IMR-90 (cell line): Measurements from ENCODE around the gene BECN2. TPM values are rescaled to one million over a fixed set of nuclear protein-coding genes. Genes with fewer than 3 reads are reported as not detected.

Experiments
- ATAC-seq: fragments of 200-7000 bp; cut with Tn5 transposase; 2 replicates; pipeline ENCODE4 v1.9.1; 2020; ENCODE audit warnings: low read depth, mild to moderate bottlenecking, moderate library complexity
- BruUV-seq: library from RNA; stranded (reverse); fragments of 400-500 nt; replicated peaks from 2 replicates; lab custom pipeline; 2021; lab: Mats Ljungman, UMichigan
- CTCF ChIA-PET: fragments of 300-600 bp; formaldehyde crosslinking; extraction: SDS; loops from one replicate; lab custom pipeline; 2021; ENCODE audit warnings: antibody characterized with exemption; lab: Yijun Ruan, JAX
- POLR2A ChIA-PET: fragments of 300-600 bp; sonication (Branson Sonifier 250); formaldehyde crosslinking; loops from one replicate; lab custom pipeline; 2022; ENCODE audit warnings: antibody characterized with exemption; ENCODE audit not compliant: unreplicated experiment; lab: Charles Lee
- DNase-seq: peaks from one replicate; pipeline ENCODE4 v3.0.0; 2013
- H2AFZ ChIP-seq: replicated peaks from 2 replicates; pipeline ENCODE3; 2013; ENCODE audit warnings: low read length, mild to moderate bottlenecking; ENCODE audit not compliant: poor library complexity
- H2AK5ac ChIP-seq: 2 replicates; pipeline ENCODE4 v1.6.1; 2013; ENCODE audit warnings: low read depth, low read length, inconsistent platforms
- H2AK9ac ChIP-seq: replicated peaks from 2 replicates; pipeline ENCODE3; 2013; ENCODE audit warnings: mild to moderate bottlenecking, low read depth, low read length, moderate library complexity; ENCODE audit not compliant: poor library complexity
- H2BK120ac ChIP-seq: 2 replicates; pipeline ENCODE4 v1.6.1; 2013; ENCODE audit warnings: low read depth, low read length, inconsistent platforms
- H2BK15ac ChIP-seq: 3 replicates; pipeline ENCODE4 v1.6.1; 2013; ENCODE audit warnings: low read depth, low read length, inconsistent platforms
- H2BK20ac ChIP-seq: 2 replicates; pipeline ENCODE4 v1.6.1; 2013; ENCODE audit warnings: low read depth, mild to moderate bottlenecking, inconsistent platforms, low read length, moderate library complexity
- H2BK5ac ChIP-seq: 2 replicates; pipeline ENCODE4 v1.6.1; 2013; ENCODE audit warnings: mild to moderate bottlenecking, low read depth, low read length, inconsistent platforms; ENCODE audit not compliant: poor library complexity, severe bottlenecking
- H3K14ac ChIP-seq: replicated peaks from 2 replicates; pipeline ENCODE4 v1.6.1; 2013; ENCODE audit warnings: low read depth, low read length, inconsistent platforms
- H3K18ac ChIP-seq: 2 replicates; pipeline ENCODE4 v1.6.1; 2013; ENCODE audit warnings: low read depth, low read length, control low read depth
- H3K23ac ChIP-seq: 2 replicates; pipeline ENCODE4 v1.6.1; 2013; ENCODE audit warnings: low read depth, low read length, inconsistent platforms
- H3K27ac ChIP-seq: 2 replicates; pipeline ENCODE4 v1.5.1; 2013; ENCODE audit warnings: mild to moderate bottlenecking, control low read depth, low read length; ENCODE audit not compliant: insufficient read depth
- H3K27me3 ChIP-seq: 2 replicates; pipeline ENCODE4 v1.6.1; 2013; ENCODE audit warnings: low read length; ENCODE audit not compliant: control insufficient read depth, insufficient read depth
- H3K36me3 ChIP-seq: 2 replicates; pipeline ENCODE4 v1.6.1; 2013; ENCODE audit warnings: low read length, mixed read lengths; ENCODE audit not compliant: control insufficient read depth, insufficient read depth
- H3K4ac ChIP-seq: 2 replicates; pipeline ENCODE4 v1.6.1; 2013; ENCODE audit warnings: low read depth, low read length, inconsistent platforms
- H3K4me1 ChIP-seq: 2 replicates; pipeline ENCODE4 v1.6.1; 2013; ENCODE audit warnings: low read length, mixed read lengths; ENCODE audit not compliant: control insufficient read depth, insufficient read depth
- H3K4me2 ChIP-seq: 2 replicates; pipeline ENCODE4 v1.6.1; 2013; ENCODE audit warnings: low read depth, mild to moderate bottlenecking, control low read depth, low read length, moderate library complexity
- H3K4me3 ChIP-seq: 2 replicates; pipeline ENCODE4 v1.5.1; 2013; ENCODE audit warnings: low read depth, mild to moderate bottlenecking, control low read depth, low read length, moderate library complexity; ENCODE audit not compliant: insufficient read depth
- H3K56ac ChIP-seq: 2 replicates; pipeline ENCODE4 v1.6.1; 2013; ENCODE audit warnings: low read length, inconsistent platforms; ENCODE audit not compliant: insufficient read depth; ENCODE audit errors: extremely low read depth
- H3K79me1 ChIP-seq, 2 experiments: 2 replicates each; pipeline ENCODE4 v1.6.1; 2013; ENCODE audit warnings: low read length in 2 of 2, inconsistent platforms in 1 of 2, low read depth in 1 of 2
- H3K9ac ChIP-seq: 2 replicates; pipeline ENCODE4 v1.6.1; 2013; ENCODE audit warnings: low read depth, low read length, control low read depth
- H3K9me1 ChIP-seq: 2 replicates; pipeline ENCODE4 v1.6.1; 2013; ENCODE audit warnings: low read length, inconsistent platforms; ENCODE audit not compliant: insufficient read depth
- H3K9me3 ChIP-seq: 2 replicates; pipeline ENCODE4 v1.6.1; 2013; ENCODE audit warnings: low read length; ENCODE audit not compliant: control insufficient read depth, insufficient read depth
- H4K20me1 ChIP-seq: 2 replicates; pipeline ENCODE4 v1.6.1; 2013; ENCODE audit warnings: low read length, inconsistent platforms; ENCODE audit not compliant: insufficient read depth
- H4K5ac ChIP-seq: 2 replicates; pipeline ENCODE4 v1.6.1; 2013; ENCODE audit warnings: mild to moderate bottlenecking, low read depth, low read length, control low read depth
- H4K8ac ChIP-seq, 2 experiments: 2 replicates each; pipeline ENCODE4 v1.6.1; 2013; ENCODE audit warnings: low read depth in 2 of 2, low read length in 2 of 2, control low read depth in 1 of 2, inconsistent platforms in 1 of 2
- H4K91ac ChIP-seq: 2 replicates; pipeline ENCODE4 v1.6.1; 2013; ENCODE audit warnings: low read depth, low read length, inconsistent platforms; ENCODE audit not compliant: insufficient read depth
- ELK1 ChIP-seq: fragments of 150-350 bp; IDR thresholded peaks from 2 replicates; pipeline ENCODE4 v1.6.1; 2016; ENCODE audit warnings: low read depth, mild to moderate bottlenecking, low read length, moderate library complexity, borderline replicate concordance
- MAFK ChIP-seq: IDR thresholded peaks from 2 replicates; pipeline ENCODE4 v1.6.1; 2012; ENCODE audit warnings: low read depth, low read length, improper control_type of control experiment
- MAZ ChIP-seq: IDR thresholded peaks from 2 replicates; pipeline ENCODE4 v1.6.1; 2012; ENCODE audit warnings: low read depth, mild to moderate bottlenecking, low read length, improper control_type of control experiment, moderate library complexity, borderline replicate concordance
- RAD21 ChIP-seq: IDR thresholded peaks from 2 replicates; pipeline ENCODE4 v1.6.1; 2012; ENCODE audit warnings: low read length, improper control_type of control experiment
- RCOR1 ChIP-seq: IDR thresholded peaks from 2 replicates; pipeline ENCODE4 v1.6.1; 2012; ENCODE audit warnings: mild to moderate bottlenecking, low read length, improper control_type of control experiment; ENCODE audit not compliant: insufficient replicate concordance
- WGBS, 2 experiments: methylation state at CpG; one replicate each; pipeline versions ENCODE4 v1.1.5 to v1.1.7; 2013; ENCODE audit warnings: missing lambda C conversion rate in 2 of 2; ENCODE audit not compliant: insufficient read length in 1 of 2; ENCODE audit errors: extremely low coverage in 2 of 2; 5-methylcytosine and 5-hydroxymethylcytosine counted together
- dilution Hi-C: fragments of 300-500 bp; cut with HindIII; formaldehyde crosslinking; loops from one replicate; pipeline ENCODE4 v1.14.3; 2018; ENCODE audit warnings: low sequenced_read_pairs; ENCODE audit not compliant: unreplicated experiment
- in situ Hi-C: fragments of 300-500 bp; cut with MboI; formaldehyde crosslinking; loops from 3 replicates; pipeline ENCODE4 v1.14.3; 2019; ENCODE audit warnings: low sequenced_read_pairs, inconsistent platforms, mixed read lengths
- intact Hi-C: fragments of 100-400 bp; cut with micrococcal nuclease; formaldehyde crosslinking; loops from 2 replicates; pipeline ENCODE4 v1.10.0; 2022
- polyA plus RNA-seq, 3 experiments: library from polyadenylated mRNA; depleted of rRNA; stranded (reverse); fragments of >200 nt; gene quantifications; 2 replicates each; pipeline ENCODE4 v1.2.3, GENCODE V29; 2012; ENCODE audit warnings: low replicate concordance in 1 of 3
- total RNA-seq: library from RNA; depleted of rRNA; stranded (reverse); fragments of >200 nt; gene quantifications from 2 replicates; pipeline ENCODE4 v1.2.3, GENCODE V29; 2012

The BECN2 gene
- total and polyA plus RNA-seq, 2 of the 4 experiments (the other 2 are of a cell fraction), result not detected

GRCh38 chr1:241979071-241979470 is 21.5 kb downstream of the BECN2 start:
- CTCF ChIA-PET, result no interaction called here
- BruUV-seq, result no TSS peak

More at GRCh38 chr1:241979071-241979470, 21.5 kb downstream of the BECN2 start:
- no peak overlapping the region for H4K8ac ChIP-seq
- no peak overlapping the region for H4K91ac ChIP-seq
- no peak overlapping the region for H4K5ac ChIP-seq
- no peak overlapping the region for H2BK20ac ChIP-seq
- ATAC-seq (no peak), DNase-seq (no peak)
- H3K9me1 ChIP-seq, result no peaks in the 10 kb centered on the region
- H2BK120ac ChIP-seq, result no peak overlapping the region
- no peak overlapping the region for H3K14ac ChIP-seq
- H2AFZ ChIP-seq, result no peak overlapping the region
- H3K27ac ChIP-seq, result no peak overlapping the region
- H3K4me2 ChIP-seq, result no peak overlapping the region
- no peak overlapping the region for H2BK5ac ChIP-seq
- H3K23ac ChIP-seq, result no peak overlapping the region
- TF ChIP-seq ELK1 (no peak), RCOR1 (no peak), MAZ (no peak), MAFK (no peak), RAD21 (no peak)
- no peaks in the 10 kb centered on the region for H3K4me1 ChIP-seq
- H3K9ac ChIP-seq, result no peak overlapping the region
- in situ Hi-C loops, result loop anchor here (25.0 kb wide), 1 partner anchor 442 kb away; the partner anchor contains the start of gene KMO
- no peak overlapping the region for H2AK5ac ChIP-seq
- peaks cover 2% of the 10 kb centered on the region; the same call in 1 of the 2 replicates for H3K9me3 ChIP-seq
- H3K79me1 ChIP-seq, result no peaks in the 10 kb centered on the region
- H3K27me3 ChIP-seq, result no peaks in the 10 kb centered on the region
- intact Hi-C loops, result no loop called here
- no peak overlapping the region for H2AK9ac ChIP-seq
- dilution Hi-C loops, result no loop called here
- no peaks in the 10 kb centered on the region for H4K20me1 ChIP-seq
- no peak overlapping the region for H3K56ac ChIP-seq
- H2BK15ac ChIP-seq, result no peak overlapping the region
- no CpG with 5 or more reads among the region's 18 CpGs for WGBS, 2 experiments
- no peaks in the 10 kb centered on the region for H3K36me3 ChIP-seq
- POLR2A ChIA-PET, result no interaction called here
- no peak overlapping the region for H3K4me3 ChIP-seq
- H3K4ac ChIP-seq, result no peak overlapping the region
- H3K18ac ChIP-seq, result no peak overlapping the region
